Peyer's patch (tissue), 4 donors: ENCODE data around the gene GPR75. TPM values are rescaled to one million over a fixed set of nuclear protein-coding genes. Genes with fewer than 3 reads are reported as not detected.

Experiments used
- DNase-seq, 3 donors: peaks; one replicate each; pipeline ENCODE4 v3.0.0-alpha.2; 2017 to 2019
- H3K27ac ChIP-seq, 4 donors: fragments of 200-600 bp; sonication (generic); one replicate each; pipeline ENCODE4 v1.5.1; 2016 to 2019
- H3K27me3 ChIP-seq, 2 donors: fragments of 200-600 bp; sonication (generic); one replicate each; pipeline ENCODE4 v1.5.1; 2019
- H3K36me3 ChIP-seq, 3 donors: fragments of 200-600 bp; sonication (generic); one replicate each; pipeline ENCODE4 v1.5.1; 2016 to 2019
- H3K4me1 ChIP-seq, 4 donors: fragments of 200-600 bp; sonication (generic); one replicate each; pipeline ENCODE4 v1.5.1; 2016 to 2019
- H3K4me3 ChIP-seq, 4 donors: fragments of 200-600 bp; sonication (generic); 1 replicate in 3 of 4; 2 replicates in 1 of 4; pipeline ENCODE4 v1.5.1; 2016 to 2019; ENCODE audit warnings: mild to moderate bottlenecking in 1 of 4
- H3K9me3 ChIP-seq, 4 donors: fragments of 200-600 bp; sonication (generic); one replicate each; pipeline ENCODE4 v1.5.1; 2016 to 2019; ENCODE audit warnings: mild to moderate bottlenecking in 1 of 4
- CTCF ChIP-seq, 6 experiments: fragments of 450-650 bp in 4 of 6; fragments of 200-600 bp in 2 of 6; sonication (generic) in 1 of 6; IDR thresholded peaks; one replicate each; pipeline ENCODE4 v1.5.1; 2017 to 2019; ENCODE audit warnings: antibody characterized with exemption in 6 of 6, mild to moderate bottlenecking in 3 of 6, moderate library complexity in 1 of 6
- POLR2A ChIP-seq, 2 donors: fragments of 450-650 bp; IDR thresholded peaks; one replicate each; pipeline ENCODE4 v1.5.1; 2017; ENCODE audit warnings: antibody characterized with exemption in 2 of 2, mild to moderate bottlenecking in 2 of 2, moderate library complexity in 2 of 2
- small RNA-seq, 2 donors: library from RNA; depleted of rRNA; stranded (forward); fragments of <200 nt; gene quantifications; one replicate each; pipeline ENCODE3, GENCODE V24; 2016
- total RNA-seq, 4 donors: library from RNA; depleted of rRNA; stranded (reverse); fragments of >200 nt; gene quantifications; one replicate each; pipeline ENCODE4 v1.1.0, GENCODE V29; 2016

The GPR75 gene
- total RNA-seq, 4 donors from 2014 or later, result 2.5 to 25.6 (median 4.6) TPM

GRCh38 chr2:53818854-53819435 lies 40.8 kb downstream of the GPR75 start:
- Histone ChIP-seq H3K4me3 (no peak overlapping the region), H3K27ac (no peak overlapping the region), H3K4me1 (peaks cover 0 to 5% (median 0%) of the 10 kb centered on the region in 4 donors), H3K9me3 (no peaks in the 10 kb centered on the region), H3K27me3 (no peaks in the 10 kb centered on the region), H3K36me3 (peaks cover 0 to 45% (median 0%) of the 10 kb centered on the region in 3 donors)
- TF ChIP-seq POLR2A (IDR thresholded peaks at IDR 0.05), result no peak
- no peak for TF ChIP-seq CTCF (IDR thresholded peaks at IDR 0.05)
- DNase-seq, result no peak

GRCh38 chr2:53813151-53813550 lies 46.6 kb downstream of the GPR75 start:
- Histone ChIP-seq H3K4me3 (no peak overlapping the region), H3K27me3 (no peaks in the 10 kb centered on the region), H3K4me1 (no peaks in the 10 kb centered on the region), H3K27ac (peak overlapping the region in 1 of 4 donors; percentile 7), H3K9me3 (no peaks in the 10 kb centered on the region), H3K36me3 (peaks cover 0 to 77% (median 0%) of the 10 kb centered on the region in 3 donors)
- DNase-seq, result peak in 1 of 3 donors; percentile 52
- TF ChIP-seq CTCF (IDR thresholded peaks at IDR 0.05) (no peak), POLR2A (IDR thresholded peaks at IDR 0.05) (no peak)

- Histone ChIP-seq H3K4me1 (no peaks in the 10 kb centered on the region), H3K9me3 (no peaks in the 10 kb centered on the region), H3K27me3 (no peaks in the 10 kb centered on the region), H3K27ac (no peak overlapping the region), H3K36me3 (peaks cover 0 to 81% (median 0%) of the 10 kb centered on the region in 3 donors), H3K4me3 (no peak overlapping the region)
- DNase-seq, result no peak
- TF ChIP-seq CTCF (IDR thresholded peaks at IDR 0.05), result no peak
- no peak for TF ChIP-seq POLR2A (IDR thresholded peaks at IDR 0.05)
Measured at GRCh38 chr2:53811601-53812000, 48.2 kb downstream of the GPR75 start.

Small RNA genes within 50 kb of the gene (small RNA-seq; reads per million reads assigned to genes)
- gene MIR3682, result 0 reads per million in 2 donors

Other genes starting within 250 kb of the GPR75 start
- 1 to 10 TPM in 3 of 4 donors, not detected in 1; 1.9 to 3.2 (median 2.9) TPM for gene CHAC2, start 92.2 kb downstream of the GPR75 start, total RNA-seq
- gene ASB3, start 73.0 kb downstream of the GPR75 start, total RNA-seq, result 10 to 100 TPM; 11.7 to 30.5 (median 18.3) TPM
- 10 to 100 TPM; 28.1 to 69.3 (median 55.4) TPM for gene ERLEC1, start 72.9 kb downstream of the GPR75 start, total RNA-seq
- 10 to 100 TPM; 23.8 to 51.2 (median 34.2) TPM for gene PSME4, start 111.0 kb upstream of the GPR75 start, total RNA-seq